ENCODE results near the gene LELP1. TPM values are rescaled to one million over a fixed set of nuclear protein-coding genes. Genes with fewer than 3 reads are reported as not detected.

The LELP1 gene
- total and polyA plus RNA-seq, 2 of the 13 experiments (the other 11 are each of a cell fraction or from before 2014, with no cell fraction given): not detected

- no peak for TF ChIP-seq ZNF235 (CRISPR knock-in tag; IDR thresholded peaks at IDR 0.05; ENCODE audit: borderline replicate concordance)
- TF ChIP-seq, protein P1, sequence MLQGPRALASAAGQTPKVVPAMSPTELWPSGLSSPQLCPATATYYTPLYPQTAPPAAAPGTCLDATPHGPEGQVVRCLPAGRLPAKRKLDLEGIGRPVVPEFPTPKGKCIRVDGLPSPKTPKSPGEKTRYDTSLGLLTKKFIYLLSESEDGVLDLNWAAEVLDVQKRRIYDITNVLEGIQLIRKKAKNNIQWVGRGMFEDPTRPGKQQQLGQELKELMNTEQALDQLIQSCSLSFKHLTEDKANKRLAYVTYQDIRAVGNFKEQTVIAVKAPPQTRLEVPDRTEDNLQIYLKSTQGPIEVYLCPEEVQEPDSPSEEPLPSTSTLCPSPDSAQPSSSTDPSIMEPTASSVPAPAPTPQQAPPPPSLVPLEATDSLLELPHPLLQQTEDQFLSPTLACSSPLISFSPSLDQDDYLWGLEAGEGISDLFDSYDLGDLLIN (CRISPR knock-in tag; IDR thresholded peaks at IDR 0.05; ENCODE audit: borderline replicate concordance): no peak
These were observed 29.3 kb downstream of the LELP1 start (continued) for GRCh38 chr1:153232553-153232952.

GRCh38 chr1:153233448-153233847 is 30.2 kb downstream of the LELP1 start:
- ATAC-seq: no peak
- TF ChIP-seq KDM6A (CRISPR knock-in tag; IDR thresholded peaks at IDR 0.05; ENCODE audit: low read depth): no peak
- TF ChIP-seq ZSCAN25 (CRISPR knock-in tag; IDR thresholded peaks at IDR 0.05): no peak
- no peak for TF ChIP-seq MXD3 (CRISPR knock-in tag; IDR thresholded peaks at IDR 0.05)
- TF ChIP-seq, protein P2, sequence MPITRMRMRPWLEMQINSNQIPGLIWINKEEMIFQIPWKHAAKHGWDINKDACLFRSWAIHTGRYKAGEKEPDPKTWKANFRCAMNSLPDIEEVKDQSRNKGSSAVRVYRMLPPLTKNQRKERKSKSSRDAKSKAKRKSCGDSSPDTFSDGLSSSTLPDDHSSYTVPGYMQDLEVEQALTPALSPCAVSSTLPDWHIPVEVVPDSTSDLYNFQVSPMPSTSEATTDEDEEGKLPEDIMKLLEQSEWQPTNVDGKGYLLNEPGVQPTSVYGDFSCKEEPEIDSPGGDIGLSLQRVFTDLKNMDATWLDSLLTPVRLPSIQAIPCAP (CRISPR knock-in tag; IDR thresholded peaks at IDR 0.05; ENCODE audit: low read depth): no peak
- TF ChIP-seq ZNF136 (CRISPR knock-in tag; IDR thresholded peaks at IDR 0.05; ENCODE audit: low read depth): no peak
- no peak for TF ChIP-seq ISL2 (CRISPR knock-in tag; IDR thresholded peaks at IDR 0.05)
- TF ChIP-seq ZNF12 (CRISPR knock-in tag; IDR thresholded peaks at IDR 0.05): no peak
- no peak for TF ChIP-seq CENPT (CRISPR knock-in tag; IDR thresholded peaks at IDR 0.05; ENCODE audit: low read depth)
- no peak for TF ChIP-seq NFAT5 (CRISPR knock-in tag; IDR thresholded peaks at IDR 0.05)
- TF ChIP-seq, protein P3, sequence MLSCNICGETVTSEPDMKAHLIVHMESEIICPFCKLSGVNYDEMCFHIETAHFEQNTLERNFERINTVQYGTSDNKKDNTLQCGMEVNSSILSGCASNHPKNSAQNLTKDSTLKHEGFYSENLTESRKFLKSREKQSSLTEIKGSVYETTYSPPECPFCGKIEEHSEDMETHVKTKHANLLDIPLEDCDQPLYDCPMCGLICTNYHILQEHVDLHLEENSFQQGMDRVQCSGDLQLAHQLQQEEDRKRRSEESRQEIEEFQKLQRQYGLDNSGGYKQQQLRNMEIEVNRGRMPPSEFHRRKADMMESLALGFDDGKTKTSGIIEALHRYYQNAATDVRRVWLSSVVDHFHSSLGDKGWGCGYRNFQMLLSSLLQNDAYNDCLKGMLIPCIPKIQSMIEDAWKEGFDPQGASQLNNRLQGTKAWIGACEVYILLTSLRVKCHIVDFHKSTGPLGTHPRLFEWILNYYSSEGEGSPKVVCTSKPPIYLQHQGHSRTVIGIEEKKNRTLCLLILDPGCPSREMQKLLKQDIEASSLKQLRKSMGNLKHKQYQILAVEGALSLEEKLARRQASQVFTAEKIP (CRISPR knock-in tag; IDR thresholded peaks at IDR 0.05; ENCODE audit: borderline replicate concordance): no peak
- in situ Hi-C loops (cut with HindIII; ENCODE audit: extremely low pct_ligation_motif_present, low pct_unique_long_range_greater_than_20kb): no loop called here
- H3K27ac ChIP-seq (ENCODE audit: extremely low read length, insufficient read depth, low read length): no peak overlapping the region
- no peak for FAIRE-seq
- no peaks in the 10 kb centered on the region for H3K9me3 ChIP-seq (ENCODE audit: low read length)
- WGBS (ENCODE audit: low lambda C conversion rate): 76% methylated on average over 1 of the region's 1 CpG
- H3K36me3 ChIP-seq (replicated peaks in 1 of 2; ENCODE audit: control insufficient read depth in 1 of 2, insufficient read depth in 2 of 2, low read length in 2 of 2): no peaks in the 10 kb centered on the region
- H3K4me1 ChIP-seq (ENCODE audit: insufficient read depth, low read length): no peaks in the 10 kb centered on the region
- CTCF ChIA-PET (ENCODE audit: low intra/inter-chr PET ratio, low total read pairs): no interaction called here
- no peak overlapping the region for H2AFZ ChIP-seq (ENCODE audit: low read length)
- intact Hi-C loops (cut with micrococcal nuclease; ENCODE audit: unreplicated experiment): no loop called here
- no peak overlapping the region for H3K4me3 ChIP-seq (replicated peaks in 1 of 3; ENCODE audit: insufficient read depth in 1 of 3, low read depth in 2 of 3, low read length in 3 of 3)
- no peak overlapping the region for H3K4me2 ChIP-seq (ENCODE audit: low read depth, low read length)
- BruUV-seq (replicated peaks): no TSS peak
- POLR2A ChIA-PET: no interaction called here
- no peak overlapping the region for H3K9ac ChIP-seq (ENCODE audit: insufficient read depth, low read depth, low read length)
- no peaks in the 10 kb centered on the region for H4K20me1 ChIP-seq (ENCODE audit: insufficient read depth, low read length)
- H3K79me2 ChIP-seq (ENCODE audit: insufficient read depth, low read length): no peaks in the 10 kb centered on the region
- no peak for DNase-seq (ENCODE audit: low spot score)
- H3K27me3 ChIP-seq (ENCODE audit: control insufficient read depth in 1 of 2, insufficient read depth in 2 of 2, low read length in 2 of 2): no peaks in the 10 kb centered on the region; a peak in 1 of 5 replicates

Data from HepG2 (cell line).